Choroid plexus epithelial cell (primary cell): ENCODE results near the gene ARHGAP35.
A peak's percentile ranks its signal among the peaks of the same experiment; 100 is the strongest.

ENCODE experiments used
- DNase-seq: peaks from one replicate; pipeline ENCODE4 v3.0.0-alpha.2; 2010; ENCODE audit warnings: low read depth
- H3K4me3 ChIP-seq: 2 replicates; pipeline ENCODE4 v1.5.1; 2011; ENCODE audit warnings: low read depth, mild to moderate bottlenecking, control low read depth, low read length, moderate library complexity
- TF ChIP-seq, protein P1 (sequence below): conservative IDR thresholded peaks from 2 replicates; pipeline ENCODE4 v1.5.1; 2011; ENCODE audit warnings: low read depth, mild to moderate bottlenecking, control low read depth, inconsistent platforms, low read length, moderate library complexity

The ARHGAP35 gene

DNA sequence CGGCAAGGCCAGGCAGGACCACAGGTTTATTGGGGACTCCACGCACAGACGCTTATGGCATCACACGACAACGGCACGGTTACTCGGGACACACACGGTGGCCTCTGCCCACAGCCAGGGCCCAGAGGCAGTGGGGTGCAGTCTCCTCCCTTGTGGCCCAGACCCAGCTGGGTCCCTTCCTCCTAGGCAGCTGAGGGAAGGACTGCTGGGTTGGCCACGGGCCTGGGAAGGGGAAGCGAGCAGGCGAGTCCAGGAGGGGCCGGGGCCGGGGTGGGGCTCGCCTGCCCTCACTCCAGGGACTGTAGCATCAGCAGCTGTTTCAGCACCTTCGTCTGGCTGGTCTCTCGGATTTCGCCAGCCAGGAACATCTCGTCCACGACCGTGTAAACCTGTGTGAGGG, 22.6 kb upstream of the ARHGAP35 start:
- no peak overlapping the region for H3K4me3 ChIP-seq
- TF ChIP-seq, protein P1, sequence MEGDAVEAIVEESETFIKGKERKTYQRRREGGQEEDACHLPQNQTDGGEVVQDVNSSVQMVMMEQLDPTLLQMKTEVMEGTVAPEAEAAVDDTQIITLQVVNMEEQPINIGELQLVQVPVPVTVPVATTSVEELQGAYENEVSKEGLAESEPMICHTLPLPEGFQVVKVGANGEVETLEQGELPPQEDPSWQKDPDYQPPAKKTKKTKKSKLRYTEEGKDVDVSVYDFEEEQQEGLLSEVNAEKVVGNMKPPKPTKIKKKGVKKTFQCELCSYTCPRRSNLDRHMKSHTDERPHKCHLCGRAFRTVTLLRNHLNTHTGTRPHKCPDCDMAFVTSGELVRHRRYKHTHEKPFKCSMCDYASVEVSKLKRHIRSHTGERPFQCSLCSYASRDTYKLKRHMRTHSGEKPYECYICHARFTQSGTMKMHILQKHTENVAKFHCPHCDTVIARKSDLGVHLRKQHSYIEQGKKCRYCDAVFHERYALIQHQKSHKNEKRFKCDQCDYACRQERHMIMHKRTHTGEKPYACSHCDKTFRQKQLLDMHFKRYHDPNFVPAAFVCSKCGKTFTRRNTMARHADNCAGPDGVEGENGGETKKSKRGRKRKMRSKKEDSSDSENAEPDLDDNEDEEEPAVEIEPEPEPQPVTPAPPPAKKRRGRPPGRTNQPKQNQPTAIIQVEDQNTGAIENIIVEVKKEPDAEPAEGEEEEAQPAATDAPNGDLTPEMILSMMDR = no peak
- DNase-seq = no peak

DNA sequence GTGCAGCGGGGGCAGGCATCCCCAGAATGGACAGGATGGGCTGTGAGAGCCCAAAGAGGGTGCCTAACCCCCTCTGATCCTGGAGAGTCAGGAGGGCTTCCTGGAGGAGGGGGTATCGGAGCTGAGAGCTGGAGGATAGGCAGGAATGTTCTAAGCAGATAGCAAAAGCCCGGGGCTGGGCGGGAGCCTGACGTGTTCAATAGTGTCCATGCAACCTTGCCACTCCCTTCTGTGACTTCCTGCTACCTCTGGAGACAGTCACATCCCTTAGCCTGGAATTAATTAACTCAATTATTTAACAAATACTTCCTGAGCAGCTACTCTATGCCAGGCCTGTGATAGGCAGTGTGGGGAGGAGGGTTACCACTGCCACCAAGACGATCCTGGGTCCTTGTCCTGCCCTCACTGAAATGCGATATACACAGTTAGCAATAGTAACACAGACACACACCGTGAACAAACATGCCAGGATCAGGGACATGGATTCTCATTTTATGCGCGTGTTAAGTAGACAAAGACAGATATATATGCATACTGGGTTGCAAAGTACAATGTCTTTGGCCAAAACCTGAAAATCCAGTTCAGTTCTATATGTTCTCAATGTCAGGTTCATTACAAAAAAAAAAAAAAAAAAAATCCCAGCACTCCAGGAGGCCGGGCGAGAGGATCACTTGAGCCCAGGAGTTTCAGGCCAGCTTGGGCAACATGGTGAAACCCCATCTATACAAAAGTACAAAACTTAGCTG, 20.9 kb upstream of the ARHGAP35 start:
- DNase-seq = no peak
- H3K4me3 ChIP-seq = no peak overlapping the region
- TF ChIP-seq, protein P1 = no peak

DNA sequence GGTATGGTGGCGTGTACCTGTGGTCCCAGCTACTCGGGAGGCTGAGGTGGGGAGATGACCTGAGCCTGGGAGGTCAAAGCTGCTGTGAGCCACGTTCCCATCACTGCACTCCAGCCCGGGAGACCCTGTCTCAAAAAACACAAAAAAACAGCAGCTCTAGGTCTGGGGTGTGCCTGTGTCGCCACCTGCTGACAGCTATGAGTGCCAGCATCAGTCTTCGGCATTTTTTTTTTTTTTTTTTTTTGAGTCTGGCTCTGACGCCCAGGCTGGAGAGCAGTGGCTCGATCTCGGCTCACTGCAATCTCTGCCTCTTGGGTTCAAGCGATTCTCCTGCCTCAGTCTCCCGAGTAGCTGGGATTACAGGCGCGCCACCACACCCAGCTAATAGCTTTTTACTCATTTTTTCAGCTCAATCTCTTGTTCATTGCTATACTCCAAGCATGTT, 20.3 kb upstream of the ARHGAP35 start:
- peak; percentile 80 for DNase-seq
- H3K4me3 ChIP-seq = no peak overlapping the region
- TF ChIP-seq, protein P1 = peak; percentile 87

DNA sequence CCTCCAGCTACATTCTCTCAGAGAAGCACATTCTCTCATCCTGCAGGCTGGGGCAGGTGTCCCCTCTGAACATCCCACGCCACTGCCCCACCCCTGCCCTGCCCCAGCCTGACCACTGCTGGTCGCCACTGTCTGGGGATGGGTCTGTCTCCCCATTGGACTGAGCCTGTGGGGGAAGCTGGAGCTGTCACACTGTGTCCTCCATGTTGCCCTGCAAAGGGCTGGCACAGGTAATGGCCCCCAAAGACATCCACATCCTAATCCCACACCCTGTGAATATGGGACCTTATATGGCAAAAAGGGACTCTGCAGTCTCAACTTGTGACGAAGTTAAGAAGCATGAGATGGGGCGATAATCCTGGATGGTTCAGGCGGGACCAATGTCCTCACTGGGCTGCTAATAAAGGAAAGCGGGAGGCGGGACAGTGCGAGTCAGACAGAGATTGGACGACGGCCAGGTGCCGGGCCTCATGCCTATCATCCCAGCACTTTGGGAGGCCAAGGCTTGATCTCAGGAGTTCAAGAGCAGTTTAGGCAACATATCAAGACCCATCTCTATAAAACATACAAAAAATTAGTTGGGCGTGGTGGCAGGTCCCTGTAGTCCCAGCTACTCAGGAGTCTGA, 19.2 kb upstream of the ARHGAP35 start:
- DNase-seq = peak; percentile 48
- TF ChIP-seq, protein P1 = no peak
- H3K4me3 ChIP-seq = no peak overlapping the region

DNA sequence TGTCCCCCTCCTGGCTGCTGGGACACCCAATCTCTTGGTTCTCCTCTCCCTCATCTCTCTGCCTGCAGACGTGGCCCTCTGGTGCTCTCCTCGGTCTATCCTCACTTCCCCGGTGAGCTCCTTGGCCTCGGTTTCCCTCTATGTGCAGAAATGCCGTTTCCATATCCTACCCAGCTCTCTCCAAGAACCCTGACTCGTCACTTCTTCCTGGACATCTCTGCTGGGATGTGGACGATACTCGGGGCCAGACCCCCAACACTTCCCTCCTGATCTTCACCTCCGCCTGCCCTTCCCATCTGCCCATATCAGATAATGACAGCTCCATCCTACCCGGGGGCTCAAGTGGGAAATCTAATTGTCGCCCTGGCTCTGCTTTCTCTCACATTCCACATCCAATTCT, 18.0 kb upstream of the ARHGAP35 start:
- DNase-seq = no peak
- H3K4me3 ChIP-seq = no peak overlapping the region
- TF ChIP-seq, protein P1 = no peak

DNA sequence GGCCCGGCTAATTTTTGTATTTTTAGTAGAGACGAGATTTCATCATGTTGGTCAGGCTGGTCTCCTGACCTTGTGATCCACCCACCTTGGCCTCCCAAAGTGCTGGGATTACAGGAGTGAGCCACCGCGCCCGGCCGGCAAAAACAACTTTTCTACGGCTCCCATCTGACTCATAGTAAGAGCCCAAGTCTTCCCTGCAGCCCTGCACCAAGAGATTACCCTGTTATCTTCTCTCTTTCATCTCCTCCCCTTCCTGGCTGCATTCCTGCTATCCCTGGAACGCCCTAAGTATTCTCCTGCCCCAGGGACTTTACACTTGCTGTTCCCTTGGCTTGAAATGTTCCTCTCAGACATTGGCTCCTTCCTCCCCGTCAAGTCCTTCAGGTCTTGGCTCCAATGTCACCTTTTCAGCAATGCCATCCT, 16.7 kb upstream of the ARHGAP35 start:
- no peak overlapping the region for H3K4me3 ChIP-seq
- TF ChIP-seq, protein P1 = no peak
- DNase-seq = peak; percentile 60
